Keratinocyte (primary cell): ENCODE data around the gene UCN2. TPM values are rescaled to one million over a fixed set of nuclear protein-coding genes. Genes with fewer than 3 reads are reported as not detected.

Experiments
- DNase-seq: peaks from one replicate; pipeline ENCODE4 v3.0.0-alpha.2; 2011; ENCODE audit warnings: low read depth, missing footprints, low spot score
- FAIRE-seq: peaks from 2 replicates; lab custom pipeline; 2011; peaks lifted over from hg19 to GRCh38; lab: Jason Lieb, UNC
- H2AFZ ChIP-seq: 2 replicates; pipeline ENCODE4 v1.6.0; 2012; ENCODE audit warnings: low read length, control low read depth, inconsistent platforms; ENCODE audit not compliant: control insufficient read depth
- H3K27ac ChIP-seq: 2 replicates; pipeline ENCODE4 v1.5.1; 2011; ENCODE audit warnings: low read length; ENCODE audit not compliant: control insufficient read depth, insufficient read depth
- H3K27me3 ChIP-seq: 3 replicates; pipeline ENCODE4 v1.6.0; 2011; ENCODE audit warnings: low read length; ENCODE audit not compliant: control insufficient read depth, insufficient read depth; ENCODE audit errors: extremely low read depth
- H3K36me3 ChIP-seq, 2 experiments: 2 replicates in 1 of 2; 3 replicates in 1 of 2; pipeline ENCODE4 v1.5.1; 2011; ENCODE audit warnings: low read length in 2 of 2, mild to moderate bottlenecking in 1 of 2; ENCODE audit not compliant: control insufficient read depth in 2 of 2, insufficient read depth in 2 of 2; ENCODE audit errors: extremely low read depth in 1 of 2
- H3K4me1 ChIP-seq: 3 replicates; pipeline ENCODE4 v1.5.1; 2011; ENCODE audit warnings: low read length; ENCODE audit not compliant: control insufficient read depth, insufficient read depth; ENCODE audit errors: extremely low read depth
- H3K4me2 ChIP-seq: 3 replicates; pipeline ENCODE4 v1.6.0; 2011; ENCODE audit warnings: low read depth, low read length; ENCODE audit not compliant: control insufficient read depth, insufficient read depth; ENCODE audit errors: extremely low read depth
- H3K4me3 ChIP-seq, 3 experiments: fragments of 200-600 bp in 1 of 3; sonication (generic) in 1 of 3; 2 replicates in 2 of 3; 3 replicates in 1 of 3; pipeline ENCODE4 v1.5.1; 2011 to 2016; ENCODE audit warnings: low read length in 3 of 3, mild to moderate bottlenecking in 3 of 3, control low read depth in 2 of 3, inconsistent platforms in 1 of 3, low read depth in 1 of 3, mixed read lengths in 1 of 3, mixed run types in 1 of 3, moderate library complexity in 1 of 3; ENCODE audit not compliant: control insufficient read depth in 2 of 3, insufficient read depth in 2 of 3; ENCODE audit errors: extremely low read depth in 1 of 3
- H3K79me2 ChIP-seq: 2 replicates; pipeline ENCODE4 v1.6.0; 2012; ENCODE audit warnings: low read length; ENCODE audit not compliant: control insufficient read depth, insufficient read depth
- H3K9ac ChIP-seq: 3 replicates; pipeline ENCODE4 v1.6.0; 2011; ENCODE audit warnings: low read length; ENCODE audit not compliant: control insufficient read depth, insufficient read depth; ENCODE audit errors: extremely low read depth
- H3K9me1 ChIP-seq: 3 replicates; pipeline ENCODE4 v1.6.0; 2011; ENCODE audit warnings: low read length; ENCODE audit not compliant: control insufficient read depth, insufficient read depth; ENCODE audit errors: extremely low read depth
- H3K9me3 ChIP-seq: 2 replicates; pipeline ENCODE4 v1.5.1; 2012; ENCODE audit warnings: low read depth, low read length; ENCODE audit not compliant: control insufficient read depth
- H4K20me1 ChIP-seq: 3 replicates; pipeline ENCODE4 v1.6.0; 2011; ENCODE audit warnings: low read length; ENCODE audit not compliant: control insufficient read depth, insufficient read depth; ENCODE audit errors: extremely low read depth
- CTCF ChIP-seq, 3 experiments: IDR thresholded peaks in 1 of 3; conservative IDR thresholded peaks in 1 of 3; optimal IDR thresholded peaks in 1 of 3; 2 replicates in 2 of 3; 3 replicates in 1 of 3; pipeline versions ENCODE3 to v1.5.1; 2011; ENCODE audit warnings: low read length in 3 of 3, mild to moderate bottlenecking in 3 of 3, moderate library complexity in 2 of 3, control low read depth in 1 of 3, inconsistent platforms in 1 of 3; ENCODE audit not compliant: insufficient read depth in 2 of 3; ENCODE audit errors: extremely low read depth in 1 of 3
- EZH2 ChIP-seq: IDR thresholded peaks from one replicate; pipeline ENCODE4 v1.6.1; 2012; ENCODE audit warnings: inconsistent platforms, mild to moderate bottlenecking, low read length, moderate library complexity
- dilution Hi-C: fragments of 300-500 bp; cut with MboI; formaldehyde crosslinking; loops from one replicate; pipeline ENCODE4 v1.7.0; 2020; ENCODE audit warnings: low sequenced_read_pairs; ENCODE audit not compliant: extremely low pct_ligation_motif_present
- polyA plus RNA-seq, 5 experiments: library from polyadenylated mRNA; depleted of rRNA in 3 of 5; stranded (reverse) in 3 of 5; stranded (forward) in 1 of 5; unstranded in 1 of 5; fragments of >200 nt; gene quantifications; 1 replicate in 1 of 5; 2 replicates in 3 of 5; 3 replicates in 1 of 5; pipeline versions ENCODE4 v1.2.1 to v1.2.3, GENCODE V29; 2011 to 2012; ENCODE audit warnings: missing spikeins in 2 of 5, low read depth in 1 of 5, low replicate concordance in 1 of 5

Gene UCN2
- polyA plus RNA-seq, 1 donor (not counting 4 experiments of a cell fraction or from before 2014, with no cell fraction given): 5.7 TPM

DNA sequence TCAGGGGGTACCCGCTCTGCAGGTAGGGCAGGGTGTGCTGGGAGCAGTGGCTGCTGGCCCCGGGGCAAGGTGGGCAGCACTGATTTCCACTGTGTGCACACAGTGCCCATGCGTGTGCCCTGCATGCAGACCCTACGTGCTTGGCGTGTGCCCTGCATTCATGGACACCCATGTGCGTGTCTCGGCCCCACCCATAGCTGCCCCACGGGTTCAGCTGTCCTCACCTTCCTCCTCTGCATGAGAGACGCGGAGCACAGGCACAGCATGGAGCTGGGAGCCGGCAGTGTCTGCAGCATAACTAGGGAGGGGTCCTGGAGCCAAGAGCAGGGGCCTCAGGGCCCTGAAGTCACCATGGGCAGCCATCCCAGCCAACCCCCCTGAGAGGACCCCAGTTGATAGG lies 1.6 kb upstream of the UCN2 start:
- Histone ChIP-seq H3K9me3 (no peaks in the 10 kb centered on the region), H3K4me3 (no peak overlapping the region), H2AFZ (no peak overlapping the region), H3K4me1 (peaks cover 38% of the 10 kb centered on the region), H3K36me3 (peaks cover 48 to 50% of the 10 kb centered on the region in 2 experiments), H3K9ac (no peak overlapping the region), H3K27me3 (no peaks in the 10 kb centered on the region), H3K79me2 (no peaks in the 10 kb centered on the region), H3K9me1 (peaks cover 3% of the 10 kb centered on the region), H3K27ac (no peak overlapping the region), H3K4me2 (no peak overlapping the region), H4K20me1 (peaks cover 14% of the 10 kb centered on the region)
- FAIRE-seq: no peak
- no peak for DNase-seq
- TF ChIP-seq EZH2 (no peak), CTCF (optimal IDR thresholded peaks at IDR 0.05 in 1 of 3, IDR thresholded peaks at IDR 0.05 in 1 of 3, conservative IDR thresholded peaks at IDR 0.05 in 1 of 3; ENCODE audit: extremely low read depth in 1 of 3, insufficient read depth in 2 of 3, low read length in 3 of 3) (no peak)
- dilution Hi-C loops: no loop called here

GRCh38 chr3:48564667-48565066 lies 1.1 kb upstream of the UCN2 start:
- Histone ChIP-seq H3K4me1 (peaks cover 38% of the 10 kb centered on the region), H2AFZ (no peak overlapping the region), H3K4me2 (no peak overlapping the region), H3K79me2 (no peaks in the 10 kb centered on the region), H3K4me3 (no peak overlapping the region), H3K9me3 (no peaks in the 10 kb centered on the region), H3K27ac (no peak overlapping the region), H4K20me1 (peaks cover 10% of the 10 kb centered on the region), H3K9me1 (peaks cover 3% of the 10 kb centered on the region), H3K36me3 (peaks cover 45 to 49% of the 10 kb centered on the region in 2 experiments), H3K27me3 (no peaks in the 10 kb centered on the region), H3K9ac (no peak overlapping the region)
- FAIRE-seq: no peak
- dilution Hi-C loops: no loop called here
- DNase-seq: no peak
- TF ChIP-seq CTCF (optimal IDR thresholded peaks at IDR 0.05 in 1 of 3, IDR thresholded peaks at IDR 0.05 in 1 of 3, conservative IDR thresholded peaks at IDR 0.05 in 1 of 3; ENCODE audit: extremely low read depth in 1 of 3, insufficient read depth in 2 of 3, low read length in 3 of 3) (no peak), EZH2 (no peak)
